ENCODE results near the gene ECM2.

GRCh38 chr9:92482329-92482728 is 53.5 kb downstream of the ECM2 start, which contains the start of gene ASPN:
- TF ChIP-seq CTCF (conservative IDR thresholded peaks at IDR 0.05 in 1 of 2, IDR thresholded peaks at IDR 0.05 in 1 of 2; ENCODE audit: low read depth in 1 of 2, low read length in 2 of 2): no peak
- no peak for TF ChIP-seq EZH2 (IDR thresholded peaks at IDR 0.05; ENCODE audit: low read length, missing control alignments)
